ENCODE measurements around the gene FILIP1L. TPM values are rescaled to one million over a fixed set of nuclear protein-coding genes. Genes with fewer than 3 reads are reported as not detected.
A peak's percentile ranks its signal among the peaks of the same experiment; 100 is the strongest.

The FILIP1L gene
- total and polyA plus RNA-seq, 2 of the 13 experiments (the other 11 are each of a cell fraction or from before 2014, with no cell fraction given): 8.1 to 187 TPM

DNA sequence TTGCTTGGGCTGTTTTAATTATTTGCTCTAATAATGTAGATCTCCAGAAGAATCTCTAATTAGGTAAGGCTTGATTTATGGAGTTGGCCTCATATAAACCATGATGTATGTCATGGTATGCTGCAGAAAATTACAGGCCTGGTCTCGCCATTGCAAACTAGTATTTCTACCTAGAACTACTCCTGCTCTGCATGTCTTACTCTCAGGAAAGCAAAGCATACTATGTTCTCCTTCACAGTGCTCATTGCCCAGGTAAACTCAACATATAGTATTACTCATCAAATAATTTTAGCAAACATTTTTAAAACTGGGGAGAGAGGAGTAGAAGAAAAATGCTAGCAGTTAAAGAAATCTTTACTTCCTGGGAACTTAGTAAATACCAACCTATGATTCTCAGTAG, 90.7 kb downstream of the FILIP1L start:
- H3K9me3 ChIP-seq (ENCODE audit: low read length): no peaks in the 10 kb centered on the region
- peak overlapping the region; percentile 38 for H3K27ac ChIP-seq (ENCODE audit: extremely low read length, insufficient read depth, low read length)
- intact Hi-C loops (cut with micrococcal nuclease; ENCODE audit: unreplicated experiment): no loop called here
- no peak overlapping the region for H3K4me2 ChIP-seq (ENCODE audit: low read depth, low read length)
- no peaks in the 10 kb centered on the region for H4K20me1 ChIP-seq (ENCODE audit: insufficient read depth, low read length)
- no peak overlapping the region for H2AFZ ChIP-seq (ENCODE audit: low read length)
- CTCF ChIA-PET (ENCODE audit: low intra/inter-chr PET ratio, low total read pairs): no interaction called here
- BruUV-seq (replicated peaks): no TSS peak
- H3K9ac ChIP-seq (ENCODE audit: insufficient read depth, low read depth, low read length): peak overlapping the region; percentile 15
- DNase-seq (ENCODE audit: low spot score) (no peak), ATAC-seq (no peak), FAIRE-seq (no peak)
- peaks cover 34% of the 10 kb centered on the region for H3K4me1 ChIP-seq (ENCODE audit: insufficient read depth, low read length)
- no peaks in the 10 kb centered on the region for H3K27me3 ChIP-seq (ENCODE audit: control insufficient read depth in 1 of 2, insufficient read depth in 2 of 2, low read length in 2 of 2)
- H3K36me3 ChIP-seq (replicated peaks in 1 of 2; ENCODE audit: control insufficient read depth in 1 of 2, insufficient read depth in 2 of 2, low read length in 2 of 2): no peaks in the 10 kb centered on the region; a peak in 1 of 5 replicates
- H3K4me3 ChIP-seq (replicated peaks in 1 of 3; ENCODE audit: insufficient read depth in 1 of 3, low read depth in 2 of 3, low read length in 3 of 3): no peak overlapping the region
- no peak for TF ChIP-seq PCBP1 (IDR thresholded peaks at IDR 0.05; ENCODE audit: borderline replicate concordance, low read depth, low read length)
- no peak for TF ChIP-seq HNRNPH1 (optimal IDR thresholded peaks at IDR 0.05; ENCODE audit: low read depth, low read length)
- TF ChIP-seq SP140L (CRISPR knock-in tag; IDR thresholded peaks at IDR 0.05; ENCODE audit: borderline replicate concordance): no peak
- no peak for TF ChIP-seq HOXA5 (CRISPR knock-in tag; IDR thresholded peaks at IDR 0.05)
- TF ChIP-seq FOXP1 (IDR thresholded peaks at IDR 0.05): no peak
- no peak for TF ChIP-seq FOXP1 (CRISPR knock-in tag; IDR thresholded peaks at IDR 0.05)
- TF ChIP-seq, protein P1, sequence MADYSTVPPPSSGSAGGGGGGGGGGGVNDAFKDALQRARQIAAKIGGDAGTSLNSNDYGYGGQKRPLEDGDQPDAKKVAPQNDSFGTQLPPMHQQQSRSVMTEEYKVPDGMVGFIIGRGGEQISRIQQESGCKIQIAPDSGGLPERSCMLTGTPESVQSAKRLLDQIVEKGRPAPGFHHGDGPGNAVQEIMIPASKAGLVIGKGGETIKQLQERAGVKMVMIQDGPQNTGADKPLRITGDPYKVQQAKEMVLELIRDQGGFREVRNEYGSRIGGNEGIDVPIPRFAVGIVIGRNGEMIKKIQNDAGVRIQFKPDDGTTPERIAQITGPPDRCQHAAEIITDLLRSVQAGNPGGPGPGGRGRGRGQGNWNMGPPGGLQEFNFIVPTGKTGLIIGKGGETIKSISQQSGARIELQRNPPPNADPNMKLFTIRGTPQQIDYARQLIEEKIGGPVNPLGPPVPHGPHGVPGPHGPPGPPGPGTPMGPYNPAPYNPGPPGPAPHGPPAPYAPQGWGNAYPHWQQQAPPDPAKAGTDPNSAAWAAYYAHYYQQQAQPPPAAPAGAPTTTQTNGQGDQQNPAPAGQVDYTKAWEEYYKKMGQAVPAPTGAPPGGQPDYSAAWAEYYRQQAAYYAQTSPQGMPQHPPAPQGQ (CRISPR knock-in tag; IDR thresholded peaks at IDR 0.05; ENCODE audit: borderline replicate concordance): no peak
- no peak for TF ChIP-seq MYNN (CRISPR knock-in tag; IDR thresholded peaks at IDR 0.05; ENCODE audit: low read depth)
- no peak for TF ChIP-seq CHD2 (IDR thresholded peaks at IDR 0.05; ENCODE audit: low read depth, low read length)
- no peak for TF ChIP-seq ZNF234 (CRISPR knock-in tag; conservative IDR thresholded peaks at IDR 0.05)
- no peak for TF ChIP-seq ZNF414 (CRISPR knock-in tag; IDR thresholded peaks at IDR 0.05)
- no peak for TF ChIP-seq ZNF552 (CRISPR knock-in tag; IDR thresholded peaks at IDR 0.05; ENCODE audit: borderline replicate concordance)
- TF ChIP-seq ZNF597 (CRISPR knock-in tag; IDR thresholded peaks at IDR 0.05): no peak
- no peak for TF ChIP-seq CENPT (CRISPR knock-in tag; IDR thresholded peaks at IDR 0.05; ENCODE audit: low read depth)
- TF ChIP-seq ZNF775 (CRISPR knock-in tag; IDR thresholded peaks at IDR 0.05; ENCODE audit: borderline replicate concordance): no peak
- no peak for TF ChIP-seq MED1 (CRISPR knock-in tag; IDR thresholded peaks at IDR 0.05)
- TF ChIP-seq YEATS4 (CRISPR knock-in tag; IDR thresholded peaks at IDR 0.05; ENCODE audit: borderline replicate concordance): no peak
- in situ Hi-C loops (cut with HindIII; ENCODE audit: extremely low pct_ligation_motif_present, low pct_unique_long_range_greater_than_20kb): no loop called here
- POLR2A ChIA-PET: interaction anchor here (1.0 to 1.3 kb wide), 2 partner anchors 19 to 52 kb away, joined by 3 read pairs; no protein-coding TSS in a partner anchor
- WGBS (ENCODE audit: low lambda C conversion rate): 100% methylated on average over 1 of the region's 1 CpG
- H3K79me2 ChIP-seq (ENCODE audit: insufficient read depth, low read length): no peaks in the 10 kb centered on the region

Measured in HepG2 (cell line).